DND-41 (cell line): ENCODE measurements around the gene THOP1.

Experiments used
- ATAC-seq: fragments of 200-7000 bp; cut with Tn5 transposase; 3 replicates; pipeline ENCODE4 v1.9.1; 2021; ENCODE audit warnings: low read depth; ENCODE audit not compliant: insufficient read depth
- DNase-seq: peaks from one replicate; pipeline ENCODE4 v3.0.0-alpha.2; 2020
- H2AFZ ChIP-seq: 2 replicates; pipeline ENCODE4 v1.6.0; 2012; ENCODE audit warnings: low read depth, low read length
- H3K27ac ChIP-seq: 2 replicates; pipeline ENCODE4 v1.5.1; 2012; ENCODE audit warnings: low read length, inconsistent platforms
- H3K27me3 ChIP-seq: fragments of 200-600 bp; sonication (generic); 2 replicates; pipeline ENCODE4 v1.6.0; 2012; ENCODE audit warnings: low read length, mild to moderate bottlenecking, inconsistent platforms; ENCODE audit not compliant: insufficient read depth, poor library complexity
- H3K36me3 ChIP-seq: 2 replicates; pipeline ENCODE4 v1.5.1; 2012; ENCODE audit warnings: low read length, inconsistent platforms; ENCODE audit not compliant: insufficient read depth
- H3K4me1 ChIP-seq: 2 replicates; pipeline ENCODE4 v1.5.1; 2012; ENCODE audit warnings: mild to moderate bottlenecking, low read length; ENCODE audit not compliant: insufficient read depth
- H3K4me2 ChIP-seq: 2 replicates; pipeline ENCODE4 v1.6.0; 2012; ENCODE audit warnings: mild to moderate bottlenecking, moderate library complexity, low read length, inconsistent platforms; ENCODE audit not compliant: insufficient read depth
- H3K4me3 ChIP-seq, 2 experiments: fragments of 200-600 bp in 1 of 2; shearing (Covaris generic) in 1 of 2; 2 replicates each; pipeline ENCODE4 v1.5.1; 2012 to 2016; ENCODE audit warnings: inconsistent platforms in 2 of 2, low read length in 2 of 2, mild to moderate bottlenecking in 2 of 2, low read depth in 1 of 2, moderate library complexity in 1 of 2
- H3K79me2 ChIP-seq: 2 replicates; pipeline ENCODE4 v1.6.0; 2012; ENCODE audit warnings: low read length, inconsistent platforms; ENCODE audit not compliant: insufficient read depth
- H3K9ac ChIP-seq: 2 replicates; pipeline ENCODE4 v1.6.0; 2012; ENCODE audit warnings: low read depth, mild to moderate bottlenecking, inconsistent platforms, low read length, moderate library complexity
- H3K9me3 ChIP-seq: 2 replicates; pipeline ENCODE4 v1.5.1; 2012; ENCODE audit warnings: low read length, moderate library complexity, mild to moderate bottlenecking, inconsistent platforms; ENCODE audit not compliant: insufficient read depth, severe bottlenecking
- H4K20me1 ChIP-seq: 2 replicates; pipeline ENCODE4 v1.6.0; 2012; ENCODE audit warnings: low read length; ENCODE audit not compliant: insufficient read depth
- CTCF ChIP-seq: IDR thresholded peaks from 2 replicates; pipeline ENCODE4 v1.5.1; 2012; ENCODE audit warnings: borderline replicate concordance, low read length, moderate library complexity, mild to moderate bottlenecking; ENCODE audit not compliant: poor library complexity, severe bottlenecking; ENCODE audit errors: extremely low read depth
- EZH2 ChIP-seq: IDR thresholded peaks from 3 replicates; pipeline ENCODE4 v1.6.1; 2012; ENCODE audit warnings: borderline replicate concordance, low read depth, mild to moderate bottlenecking, moderate library complexity, low read length, inconsistent platforms; ENCODE audit not compliant: severe bottlenecking

Gene THOP1

GRCh38 chr19:2774083-2774679 lies 11.1 kb upstream of the THOP1 start:
- no peak for DNase-seq
- H3K79me2 ChIP-seq = peaks cover 90% of the 10 kb centered on the region
- peaks cover 47% of the 10 kb centered on the region for H3K36me3 ChIP-seq
- H4K20me1 ChIP-seq = peaks cover 83% of the 10 kb centered on the region
- H3K4me2 ChIP-seq = no peak overlapping the region
- H2AFZ ChIP-seq = no peak overlapping the region
- no peak overlapping the region for H3K27ac ChIP-seq
- no peaks in the 10 kb centered on the region for H3K9me3 ChIP-seq
- TF ChIP-seq CTCF (no peak), EZH2 (no peak)
- peaks cover 5% of the 10 kb centered on the region for H3K4me1 ChIP-seq
- ATAC-seq = no peak
- H3K4me3 ChIP-seq = no peak overlapping the region
- H3K9ac ChIP-seq = no peak overlapping the region
- no peaks in the 10 kb centered on the region for H3K27me3 ChIP-seq

DNA sequence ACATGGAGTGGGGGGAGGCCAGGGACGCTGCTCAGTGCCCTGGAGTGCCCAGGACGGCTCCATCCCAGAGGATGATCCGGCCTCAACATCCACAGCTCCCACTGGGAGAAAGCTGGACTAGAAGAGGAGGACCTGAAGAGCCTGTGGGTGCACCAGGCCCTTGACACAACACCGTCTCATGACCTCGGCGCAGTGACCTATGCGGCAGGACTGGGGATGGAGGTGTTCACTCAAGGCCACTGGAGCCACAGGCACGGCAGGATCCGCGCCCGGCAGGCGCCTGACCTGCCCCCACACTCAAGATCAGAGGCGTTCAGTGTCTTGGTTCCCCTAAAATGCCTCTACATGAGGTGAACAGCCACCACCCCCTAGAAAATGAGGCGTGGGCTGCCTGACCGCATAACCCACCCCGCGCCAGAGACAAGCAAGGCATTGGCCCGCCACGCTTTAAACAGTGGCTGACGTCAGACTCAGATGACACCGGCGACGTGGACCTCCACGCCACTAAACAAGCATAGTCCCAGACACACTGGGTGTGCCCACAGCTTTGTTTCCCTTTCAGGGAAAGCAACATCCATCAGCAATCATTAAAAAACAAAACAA lies 10.2 kb upstream of the THOP1 start:
- Histone ChIP-seq H3K4me2 (no peak overlapping the region), H4K20me1 (peaks cover 84% of the 10 kb centered on the region), H3K9me3 (no peaks in the 10 kb centered on the region), H3K4me3 (no peak overlapping the region), H3K9ac (no peak overlapping the region), H3K27ac (no peak overlapping the region), H3K79me2 (peaks cover 92% of the 10 kb centered on the region), H3K36me3 (peaks cover 46% of the 10 kb centered on the region), H3K27me3 (no peaks in the 10 kb centered on the region), H3K4me1 (peaks cover 8% of the 10 kb centered on the region), H2AFZ (no peak overlapping the region)
- ATAC-seq = no peak
- DNase-seq = no peak
- TF ChIP-seq CTCF (no peak), EZH2 (no peak)

- ATAC-seq = peak; percentile 47; the same call in 1 of the 3 replicates
- Histone ChIP-seq H3K4me3 (no peak overlapping the region), H3K4me1 (peaks cover 15% of the 10 kb centered on the region), H3K36me3 (peaks cover 42% of the 10 kb centered on the region), H3K27ac (no peak overlapping the region), H3K79me2 (peaks cover 92% of the 10 kb centered on the region), H2AFZ (no peak overlapping the region), H3K4me2 (no peak overlapping the region), H3K9me3 (no peaks in the 10 kb centered on the region), H3K9ac (no peak overlapping the region), H3K27me3 (no peaks in the 10 kb centered on the region), H4K20me1 (peaks cover 84% of the 10 kb centered on the region)
- DNase-seq = peak; percentile 41
- TF ChIP-seq CTCF (no peak), EZH2 (no peak)
Observed at GRCh38 chr19:2775556-2776430, 9.5 kb upstream of the THOP1 start.
